Stimulated activated CD8-positive, alpha-beta memory T cell treated with anti-CD3 and anti-CD28 coated beads, Interleukin-12 subunit alpha, Interleukin-12 subunit beta, amount 100 ng/mL, for 1 hour (primary cell): ENCODE measurements around the gene SSC4D.
A peak's percentile ranks its signal among the peaks of the same experiment; 100 is the strongest.
"Not testable (repeated sequence)": the region's sequence is repeated elsewhere in the genome, so short reads cannot be mapped to it uniquely, and the experiment has no call there.

Experiments used
- DNase-seq: peaks from one replicate; pipeline ENCODE4 v3.0.0-alpha.2; 2020; ENCODE audit warnings: low read depth

Gene SSC4D

DNA sequence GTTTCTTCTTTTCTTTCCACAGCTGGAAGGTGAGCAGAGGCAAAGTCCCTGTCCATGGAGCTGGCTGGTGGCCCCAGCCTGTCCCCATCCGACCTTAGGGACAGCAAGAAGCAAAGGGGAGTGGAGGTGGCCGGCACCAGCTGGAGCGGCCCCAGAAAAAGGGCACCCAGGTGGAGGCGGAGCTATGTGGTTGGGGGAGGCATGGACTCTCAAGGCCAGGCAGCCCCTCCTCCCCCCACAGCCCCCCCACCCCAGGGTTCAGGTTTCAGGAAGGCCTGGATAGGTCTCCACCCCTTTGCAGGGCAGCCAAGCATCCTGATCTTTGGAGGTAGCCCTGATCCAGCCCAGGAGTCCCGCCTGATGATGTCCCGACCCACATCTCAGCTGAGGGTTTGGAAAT lies at the start of gene SSC4D:
TSS of gene SSC4D (minus strand) at position 161 of the 400 bp plus-strand sequence. CDS start 5,258 bp downstream, outside the sequence.
- DNase-seq = no peak

DNA sequence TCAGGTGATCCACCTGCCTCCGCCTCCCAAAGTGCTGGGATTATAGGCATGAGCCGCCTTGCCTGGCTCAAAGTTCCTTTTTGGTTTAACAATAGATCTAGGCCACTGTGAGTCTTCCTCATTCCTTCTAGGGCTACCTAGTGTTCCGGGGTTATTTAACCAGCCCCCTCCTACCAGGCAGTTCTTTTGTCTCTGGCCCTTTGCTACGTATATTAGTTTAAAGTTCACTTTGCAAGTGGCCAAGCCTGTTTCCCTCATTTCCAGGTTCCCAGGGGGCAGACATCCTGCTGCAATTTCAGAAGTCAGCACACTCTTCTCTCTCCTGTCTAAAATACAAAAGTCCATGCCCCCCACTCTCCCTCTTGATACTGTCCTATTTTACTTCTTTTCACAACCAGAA lies 49.0 kb upstream of the SSC4D start:
- not testable (repeated sequence) for DNase-seq

DNA sequence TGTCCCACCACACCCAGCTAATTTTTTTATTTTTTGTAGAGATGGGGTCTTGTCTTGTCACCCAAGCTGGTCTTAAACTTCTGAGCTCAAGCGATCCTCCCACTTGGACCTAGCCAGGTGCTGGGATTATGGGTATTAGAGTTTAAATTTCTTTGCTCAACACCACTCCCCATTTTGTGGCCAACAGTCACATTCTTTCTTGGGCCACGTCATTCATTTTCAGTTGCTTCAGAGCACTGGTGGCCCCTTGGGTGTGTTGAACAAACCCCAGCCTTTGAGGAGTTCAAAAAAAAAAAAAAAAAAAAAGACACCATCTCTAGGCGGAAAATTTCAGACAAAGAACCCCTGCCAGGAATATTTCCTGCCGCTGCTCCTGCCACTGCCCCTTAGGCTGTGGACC lies 47.5 kb upstream of the SSC4D start:
- DNase-seq = not testable (repeated sequence)

DNA sequence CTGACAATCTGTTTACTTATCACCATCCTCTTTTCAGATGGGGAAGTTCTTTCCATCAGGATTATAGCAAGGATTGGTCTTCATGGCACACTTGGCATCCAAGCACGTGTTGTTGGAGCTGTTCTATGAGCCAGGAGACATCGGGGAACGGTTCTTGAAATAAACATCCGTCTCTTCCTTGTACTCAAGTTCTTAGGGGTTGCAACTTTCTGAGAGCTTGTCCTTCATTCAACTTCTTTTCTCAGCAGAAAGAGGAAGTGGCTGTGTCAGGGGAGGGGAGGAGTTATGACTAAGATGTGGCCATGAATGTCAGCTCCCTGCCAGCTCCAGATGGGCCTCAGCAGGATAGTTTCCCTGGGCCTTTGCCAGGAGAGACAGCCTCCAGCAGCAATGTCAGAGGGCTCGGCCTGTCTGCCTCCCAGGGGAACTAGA lies 36.1 kb upstream of the SSC4D start:
- not testable (repeated sequence) for DNase-seq

DNA sequence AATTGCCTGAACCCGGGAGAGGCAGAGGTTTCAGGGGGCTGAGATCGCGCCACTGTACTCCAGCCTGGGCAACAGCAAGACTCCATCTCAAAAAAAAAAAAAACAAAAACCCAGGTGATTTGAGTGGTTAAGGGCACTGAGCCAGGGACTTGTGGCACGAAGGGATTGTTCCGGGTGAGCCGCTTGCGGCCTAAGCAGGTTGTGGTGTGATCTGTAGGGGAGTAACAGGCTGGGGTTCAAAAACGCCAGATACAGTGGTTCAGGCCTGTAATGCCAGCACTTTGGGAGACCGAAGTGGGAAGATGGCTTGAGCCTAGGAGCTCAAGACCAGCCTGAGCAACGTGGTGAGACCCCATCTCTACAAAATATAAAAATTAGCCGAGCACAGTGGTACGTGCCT lies 34.3 kb upstream of the SSC4D start:
- not testable (repeated sequence) for DNase-seq

DNA sequence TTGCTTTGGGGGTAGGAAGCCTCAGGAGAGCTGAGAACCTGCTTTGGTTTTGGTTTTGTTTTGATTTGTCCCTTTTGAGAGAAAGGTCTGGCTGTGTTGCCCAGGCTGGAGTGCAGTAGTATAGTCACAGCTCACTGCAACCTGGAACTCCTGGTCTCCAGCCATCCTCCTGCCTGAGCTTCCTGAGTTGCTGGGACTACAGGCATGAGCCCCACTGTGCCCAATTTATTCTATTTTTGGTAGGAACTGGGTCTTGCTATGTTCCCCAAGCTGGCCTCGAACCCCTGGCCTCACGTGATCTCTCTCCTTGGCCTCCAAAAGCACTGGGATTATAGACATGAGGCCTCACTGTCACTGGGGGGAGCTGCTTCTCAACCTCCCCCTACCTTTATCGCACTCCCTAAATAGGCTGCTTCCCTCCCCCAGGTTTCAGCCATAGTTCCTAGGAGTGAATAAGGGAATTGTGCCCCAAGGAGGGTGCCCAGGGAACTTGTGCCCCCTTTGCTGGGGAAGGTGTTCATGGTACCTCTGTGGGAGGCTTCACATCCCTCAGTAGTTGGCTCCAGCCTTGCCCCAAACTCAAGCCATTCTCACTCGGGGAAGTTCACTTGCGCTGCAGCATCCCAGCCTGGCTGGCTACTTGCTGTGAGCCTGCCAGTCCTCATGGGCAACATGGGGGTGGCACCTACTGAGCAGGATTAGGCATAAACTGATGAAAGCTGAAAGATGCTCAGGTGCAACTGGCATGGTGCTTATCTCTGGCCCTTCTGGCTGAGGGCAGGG lies 33.4 kb upstream of the SSC4D start:
- not testable (repeated sequence) for DNase-seq

DNA sequence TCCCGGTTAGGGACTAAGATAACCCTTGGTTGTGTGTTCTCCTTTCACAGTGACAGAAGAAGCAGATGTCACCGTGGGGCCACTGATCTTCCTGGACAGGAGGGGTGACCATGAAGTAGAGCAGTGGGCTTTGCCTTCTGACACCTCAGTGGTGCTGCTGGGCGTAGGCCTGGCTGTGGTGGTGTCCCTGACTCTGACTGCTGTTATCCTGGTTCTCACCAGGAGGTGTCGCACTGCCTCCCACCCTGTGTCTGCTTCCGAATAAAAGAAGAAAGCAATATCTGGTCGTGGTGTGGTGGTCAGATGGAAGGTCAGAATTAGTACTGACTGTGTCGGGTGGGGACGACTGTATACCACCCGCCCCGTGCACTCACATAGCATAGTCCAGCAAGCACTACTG lies 32.3 kb upstream of the SSC4D start:
- DNase-seq = not testable (repeated sequence)

DNA sequence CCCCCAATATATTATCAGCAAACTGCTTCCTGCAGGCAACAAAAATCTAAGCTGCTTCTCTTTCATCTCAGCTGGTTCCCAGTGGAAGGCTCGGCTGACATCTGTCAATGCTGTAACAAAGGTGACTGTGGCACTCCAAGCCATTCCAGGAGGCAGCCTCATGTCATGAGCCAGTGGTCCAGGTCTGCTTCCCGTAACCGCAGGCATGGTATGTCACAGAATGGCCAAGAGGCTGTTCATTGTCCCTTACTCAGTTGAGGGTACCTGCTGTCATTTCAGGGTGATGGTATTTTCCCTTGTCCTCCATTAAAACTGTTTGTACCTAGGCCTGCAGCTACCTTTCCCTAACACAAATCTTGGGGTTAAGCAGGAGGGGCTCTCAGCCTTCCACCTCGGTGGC lies 30.9 kb upstream of the SSC4D start:
- not testable (repeated sequence) for DNase-seq

DNA sequence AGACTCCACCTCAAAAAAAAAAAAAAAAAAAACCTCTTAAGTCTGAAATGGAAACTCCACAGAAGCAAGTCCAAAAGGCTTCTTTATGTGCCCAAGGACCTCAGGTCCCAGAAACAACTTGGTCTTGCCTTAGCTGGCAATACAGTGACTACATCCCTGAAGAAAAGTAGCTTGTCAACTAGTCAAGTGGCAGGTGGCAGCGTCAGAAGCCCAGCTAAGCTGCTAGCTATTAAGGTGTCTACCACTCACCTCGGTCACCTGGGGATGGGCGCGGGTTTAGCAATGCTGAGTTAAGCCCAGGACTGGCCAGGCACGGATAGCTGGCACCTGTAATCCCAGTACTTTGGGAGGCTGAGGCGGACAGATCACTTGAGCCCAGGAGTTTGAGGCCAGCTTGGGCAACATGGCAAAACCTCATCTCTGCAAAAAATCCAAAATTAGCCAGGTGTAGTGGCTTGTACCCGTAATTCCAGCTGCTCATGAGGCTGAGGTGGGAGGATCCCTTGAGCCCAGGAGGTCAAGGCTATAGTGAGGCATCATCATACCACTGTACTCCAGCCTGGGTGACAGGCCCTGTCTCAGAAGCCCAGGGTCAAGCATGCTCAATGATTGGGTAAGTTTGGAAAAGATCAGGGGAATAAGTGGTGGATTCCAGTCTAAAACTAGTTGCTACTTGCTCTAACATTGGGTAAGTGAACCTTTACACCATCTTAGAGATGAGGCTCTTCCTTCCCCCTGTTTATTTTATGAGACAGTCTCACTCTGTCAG lies 29.8 kb upstream of the SSC4D start:
- not testable (repeated sequence) for DNase-seq

DNA sequence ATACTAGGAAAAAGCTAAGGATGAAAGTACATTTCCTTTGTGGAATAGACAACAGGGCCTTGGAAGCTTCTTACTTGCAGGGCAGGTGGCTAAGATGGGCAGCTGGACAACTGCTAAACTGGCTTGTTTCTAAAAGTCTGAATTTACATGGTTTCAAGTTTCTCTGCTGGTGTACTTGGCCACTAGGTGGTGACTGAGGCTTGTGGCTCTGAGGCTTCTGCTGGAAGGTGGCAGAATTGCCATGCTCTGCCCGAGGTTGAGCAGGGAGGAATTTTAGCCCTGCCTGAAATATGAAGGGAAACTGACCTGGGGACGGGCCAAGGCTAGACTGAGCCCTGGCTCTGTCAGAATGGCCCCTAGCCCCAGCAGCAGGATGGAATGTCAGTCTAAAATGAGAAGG lies 28.4 kb upstream of the SSC4D start:
- DNase-seq = peak; percentile 42

DNA sequence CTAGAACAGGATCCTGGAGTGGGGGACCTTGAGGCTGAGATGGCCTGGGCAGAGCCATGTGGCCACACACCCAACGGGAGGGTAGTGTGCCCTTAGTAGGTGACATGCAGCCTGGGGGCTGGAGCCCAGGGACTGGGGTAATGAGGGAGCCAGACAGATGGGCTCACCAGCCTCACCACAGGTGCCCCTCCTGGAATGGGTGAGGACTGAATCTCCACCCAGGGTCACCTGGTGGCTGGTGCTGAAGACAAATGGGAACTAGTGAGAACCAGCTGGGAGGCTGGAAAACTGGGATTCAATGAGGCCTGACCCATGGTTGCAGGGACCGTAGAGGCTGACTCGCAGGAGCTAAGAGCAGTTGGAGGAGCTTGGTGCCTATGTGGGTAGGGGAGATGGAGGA lies 21.3 kb upstream of the SSC4D start:
- DNase-seq = no peak

DNA sequence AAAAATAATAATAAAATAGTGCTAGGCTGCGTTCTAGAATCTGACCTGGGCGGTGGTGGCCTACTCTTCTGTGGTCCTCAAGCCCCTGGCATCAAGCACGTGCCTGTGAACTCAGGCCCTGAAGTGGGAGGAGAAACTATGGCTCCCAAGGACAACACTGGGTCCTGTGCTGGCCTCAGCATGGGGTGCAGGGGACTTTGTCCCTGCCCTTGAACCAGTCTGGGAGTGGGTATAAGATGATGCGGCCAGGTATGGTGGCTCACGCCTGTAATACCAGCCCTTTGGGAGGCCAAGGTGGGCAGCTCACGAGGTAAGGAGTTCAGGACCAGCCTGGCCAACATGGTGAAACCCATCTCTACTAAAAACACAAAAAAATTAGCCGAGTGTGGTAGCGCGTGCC lies 20.7 kb upstream of the SSC4D start:
- DNase-seq = no peak

DNA sequence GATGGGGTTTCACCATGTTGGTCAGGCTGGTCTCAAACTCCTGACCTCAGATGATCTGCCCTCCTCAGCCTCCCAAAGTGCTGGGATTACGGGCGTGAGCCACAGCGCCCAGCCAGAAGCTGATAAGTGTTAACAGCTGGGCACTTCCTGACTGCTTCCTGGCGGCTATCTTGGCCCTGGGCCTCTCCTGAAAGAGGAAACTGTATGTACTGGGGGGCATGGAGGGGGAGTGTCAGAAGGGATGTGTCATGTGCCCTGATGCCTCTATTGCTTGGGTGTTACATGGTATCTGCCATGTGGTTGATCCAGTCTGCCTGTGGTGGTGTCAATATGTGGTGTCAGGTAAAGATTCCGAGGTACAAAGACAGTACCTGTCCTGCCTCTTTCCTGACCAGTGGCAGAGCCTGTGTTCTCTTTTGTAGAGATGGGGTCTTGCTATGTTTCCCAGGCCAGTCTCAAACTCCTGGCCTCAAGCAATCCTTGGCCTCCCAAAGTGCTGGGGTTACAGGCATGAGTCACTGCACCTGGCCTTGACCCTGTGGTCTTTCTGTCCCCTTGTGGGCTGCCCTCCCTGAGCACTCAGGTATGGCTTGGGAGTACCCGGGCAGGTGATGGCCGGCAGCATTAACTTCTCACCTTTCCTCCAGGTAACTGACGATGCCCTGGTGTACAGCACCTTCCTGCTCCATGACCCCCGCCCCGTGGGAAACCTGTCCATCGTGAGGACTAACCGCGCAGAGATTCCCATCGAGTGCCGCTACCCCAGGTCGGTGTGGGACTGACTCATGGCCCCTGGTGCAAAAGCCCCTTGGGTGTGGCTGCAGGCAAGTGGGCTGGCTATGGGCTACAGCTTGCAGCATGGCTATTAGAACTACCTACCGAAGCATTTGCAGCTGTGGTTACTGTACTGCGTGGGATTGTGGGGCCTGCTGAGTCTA lies 19.6 kb upstream of the SSC4D start:
- no peak for DNase-seq

DNA sequence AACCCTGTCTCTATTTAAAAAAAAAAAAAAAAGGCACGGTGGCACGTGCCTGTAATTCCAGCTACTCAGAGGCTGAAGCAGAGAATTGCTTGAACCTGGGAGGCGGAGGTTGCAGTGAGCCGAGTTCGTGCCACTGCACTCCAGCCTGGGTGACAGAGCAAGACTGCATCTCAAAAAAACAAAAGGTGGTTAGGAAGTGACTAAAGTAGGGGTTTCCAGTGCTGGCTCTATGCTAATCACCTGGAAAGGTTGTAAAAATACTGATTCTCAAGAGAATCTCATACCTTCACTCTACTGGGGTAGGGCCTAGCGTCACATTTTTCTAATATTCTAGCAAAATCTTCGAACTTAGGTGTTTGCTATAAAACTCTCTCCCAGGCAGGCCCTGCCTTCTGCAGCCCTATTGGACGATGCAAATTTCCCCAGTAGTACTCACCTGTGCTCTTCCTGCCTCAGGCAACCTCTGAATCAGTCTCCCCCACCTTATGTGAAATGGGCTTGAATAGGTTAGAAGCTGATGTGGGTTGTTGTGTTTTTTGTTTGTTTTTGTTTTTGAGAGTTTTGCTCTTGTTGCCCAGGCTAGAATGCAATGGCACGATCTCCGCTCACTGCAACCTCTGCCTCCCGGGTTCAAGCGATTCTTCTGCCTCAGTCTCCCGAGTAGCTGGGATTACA lies 18.8 kb upstream of the SSC4D start:
- no peak for DNase-seq

DNA sequence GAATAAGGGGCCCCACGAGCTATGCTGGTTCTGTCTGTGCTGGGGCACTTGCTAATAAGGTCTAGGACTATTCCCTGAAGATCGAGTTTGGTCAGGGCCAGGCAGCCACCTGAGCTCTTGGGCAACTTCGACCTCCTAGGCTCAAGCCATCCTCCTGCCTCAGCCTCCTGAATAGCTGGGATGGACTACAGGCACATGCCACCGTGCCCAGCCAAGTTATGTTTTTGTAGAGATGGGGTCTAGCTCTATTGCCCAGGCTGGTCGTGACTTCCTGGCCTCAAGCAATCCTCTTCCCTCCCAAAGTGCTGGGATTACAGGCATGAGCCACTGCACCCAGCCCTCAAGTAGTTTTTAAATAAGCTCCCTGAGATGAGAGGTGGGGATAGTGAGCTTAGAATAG lies 18.1 kb upstream of the SSC4D start:
- no peak for DNase-seq

DNA sequence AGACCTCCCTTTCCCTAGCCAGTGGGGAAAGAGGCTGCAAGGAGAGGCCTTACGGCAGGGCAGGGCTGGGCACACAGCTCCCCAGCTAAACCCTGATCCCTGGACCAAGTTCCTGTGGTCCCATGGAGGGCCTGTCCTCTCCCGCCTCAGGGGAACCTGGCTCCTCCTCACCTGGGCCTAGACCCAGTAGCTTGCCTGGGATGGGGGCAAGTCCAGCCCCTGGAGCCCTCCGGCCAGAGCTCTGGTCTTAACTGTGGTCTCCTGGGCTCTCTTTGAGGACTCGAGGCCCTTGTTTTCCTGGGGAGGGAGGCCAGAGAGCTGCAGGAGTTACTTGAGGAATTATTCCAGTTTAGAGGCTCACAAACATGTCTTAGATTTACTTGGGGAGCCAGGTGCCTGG lies 16.7 kb upstream of the SSC4D start:
- no peak for DNase-seq

DNA sequence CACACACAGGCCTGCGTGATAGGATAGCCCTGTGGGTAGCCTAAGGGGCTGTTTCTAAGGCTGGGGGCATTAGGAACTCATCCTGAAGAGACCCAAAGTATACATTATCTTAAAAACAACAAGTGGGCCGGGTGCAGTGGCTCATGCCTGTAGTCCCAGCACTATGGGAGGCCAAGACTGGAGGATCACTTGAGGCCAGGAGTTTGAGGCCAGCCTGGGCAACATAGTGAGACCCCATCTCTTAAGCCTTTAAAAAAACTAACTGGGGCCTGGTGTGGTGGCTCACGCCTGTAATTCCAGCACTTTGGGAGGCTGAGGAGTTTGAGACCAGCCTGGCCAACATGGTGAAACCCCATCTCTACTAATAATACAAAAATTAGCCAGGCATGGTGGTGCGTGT lies 16.1 kb upstream of the SSC4D start:
- DNase-seq = not testable (repeated sequence)

DNA sequence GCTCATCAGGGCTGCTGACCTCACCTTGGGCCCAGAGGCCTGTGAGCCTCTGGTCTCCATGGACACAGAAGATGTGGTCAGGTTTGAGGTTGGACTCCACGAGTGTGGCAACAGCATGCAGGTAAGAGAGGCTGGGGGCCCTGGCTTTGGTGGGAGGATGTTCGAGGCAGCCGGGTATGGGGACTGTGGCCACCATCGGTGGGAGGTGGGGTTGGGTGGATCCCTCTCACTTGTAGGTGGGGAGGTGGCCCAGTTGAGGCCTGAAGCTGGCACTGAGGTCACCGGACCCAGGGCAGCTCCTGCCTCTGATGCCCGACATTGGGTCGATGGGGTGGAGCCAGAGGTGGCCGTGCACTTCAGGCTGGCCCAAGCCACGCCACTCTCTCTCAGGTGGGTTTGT lies 15.7 kb upstream of the SSC4D start:
- DNase-seq = no peak

DNA sequence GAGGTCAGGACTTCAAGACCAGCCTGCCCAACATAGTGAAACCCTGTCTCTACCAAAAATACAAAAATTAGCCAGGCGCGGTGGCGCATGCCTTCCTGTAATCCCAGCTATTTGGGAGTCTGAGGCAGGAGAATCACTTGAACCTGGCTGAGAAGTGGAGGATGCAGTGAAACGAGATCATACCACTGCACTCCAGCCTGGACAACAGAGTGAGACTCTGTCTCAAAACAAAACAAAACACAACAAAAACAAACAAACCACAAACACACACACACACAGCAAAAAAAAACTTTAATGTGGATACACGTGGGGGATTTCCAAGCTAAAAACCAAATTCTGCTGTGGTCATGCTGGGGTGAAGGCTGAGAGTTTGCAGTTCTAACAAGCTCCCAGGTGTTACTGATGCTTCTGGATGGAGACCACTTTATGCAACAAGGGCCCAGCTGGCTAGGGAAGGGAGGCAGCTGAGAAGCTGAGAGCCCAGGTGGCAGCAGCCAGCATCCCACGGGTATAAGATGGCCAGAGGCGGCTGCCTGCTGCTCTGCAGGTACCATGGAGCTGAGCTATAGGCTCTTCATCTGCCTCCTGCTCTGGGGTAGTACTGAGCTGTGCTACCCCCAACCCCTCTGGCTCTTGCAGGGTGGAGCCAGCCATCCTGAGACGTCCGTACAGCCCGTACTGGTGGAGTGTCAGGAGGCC lies 15.1 kb upstream of the SSC4D start, which contains the start of gene ZP3:
TSS of gene ZP3 (plus strand) at position 538 of the 699 bp plus-strand sequence. CDS start at position 553, 15 bp downstream.
- no peak for DNase-seq

DNA sequence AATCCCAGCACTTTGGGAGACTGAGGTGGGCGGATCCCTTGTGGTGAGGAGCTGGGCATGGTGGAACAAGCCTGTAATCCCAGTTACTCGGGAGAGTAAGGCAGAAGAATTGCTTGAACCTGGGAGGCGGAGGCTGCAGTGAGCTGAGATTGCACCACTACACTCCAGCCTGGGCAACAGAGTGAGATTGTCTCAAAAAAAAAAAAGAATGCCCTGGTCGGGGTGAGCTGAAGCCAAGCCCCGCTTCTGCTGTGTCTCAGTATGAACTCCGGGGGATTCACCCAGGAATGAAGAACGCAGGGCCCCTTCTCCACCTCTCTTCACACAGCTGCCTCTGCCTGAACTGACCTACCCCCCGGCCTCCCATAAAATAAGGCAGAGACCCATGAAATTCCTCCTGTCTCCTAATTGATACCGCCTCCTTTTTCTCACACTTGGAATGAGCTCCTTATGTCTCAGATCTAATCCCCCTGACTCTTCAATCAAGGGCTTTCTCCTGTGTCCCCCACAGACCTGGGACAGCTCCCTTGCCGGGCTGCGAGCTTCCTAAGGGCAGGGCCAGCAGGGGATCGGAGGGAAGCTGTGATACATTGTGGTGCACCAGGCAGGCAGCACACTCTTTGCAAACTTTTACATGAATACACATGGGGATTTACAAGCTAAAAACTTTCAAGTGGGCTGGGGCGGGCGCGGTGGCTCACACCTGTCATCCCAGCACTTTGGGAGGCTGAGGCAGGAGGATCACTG lies 14.3 kb upstream of the SSC4D start:
- DNase-seq = no peak
